ENCODE measurements around the gene PPM1H. TPM values are rescaled to one million over a fixed set of nuclear protein-coding genes. Genes with fewer than 3 reads are reported as not detected.
A peak's percentile ranks its signal among the peaks of the same experiment; 100 is the strongest.

PPM1H gene
- total RNA-seq, 4 donors from 2014 or later = 1.1 to 2.4 (median 1.7) TPM

- TF ChIP-seq POLR2A (IDR thresholded peaks at IDR 0.05) = no peak
- WGBS, 2 donors = 88 to 93% methylated on average over 6 of the region's 6 CpGs
- intact Hi-C loops (cut with DNase I; ENCODE audit: low total_unique reads) = no loop called here
- no peak overlapping the region for H3K4me3 ChIP-seq (ENCODE audit: low read depth, poor library complexity, severe bottlenecking)
- DNase-seq (ENCODE audit: low spot score in 2 of 2) = peak in 1 of 2 donors; percentile 18
Measured at GRCh38 chr12:62689042-62689839, 245.7 kb downstream of the PPM1H start.

- peak in 1 of 2 donors; percentile 48 for DNase-seq (ENCODE audit: low spot score in 2 of 2)
- TF ChIP-seq POLR2A (IDR thresholded peaks at IDR 0.05) (no peak), CTCF (IDR thresholded peaks at IDR 0.05) (no peak)
- H3K4me3 ChIP-seq (ENCODE audit: low read depth, poor library complexity, severe bottlenecking) = no peak overlapping the region
- WGBS, 2 donors = 57 to 61% methylated on average over 3 of the region's 3 CpGs
- intact Hi-C loops (cut with DNase I; ENCODE audit: low total_unique reads) = no loop called here
Measured at GRCh38 chr12:62686938-62687337, 248.0 kb downstream of the PPM1H start.

- intact Hi-C loops (cut with DNase I; ENCODE audit: low total_unique reads) = no loop called here
- peak; percentile 71 to 96 for DNase-seq (ENCODE audit: low spot score in 2 of 2)
- H3K4me3 ChIP-seq (ENCODE audit: low read depth, poor library complexity, severe bottlenecking) = no peak overlapping the region
- TF ChIP-seq POLR2A (IDR thresholded peaks at IDR 0.05) (no peak), CTCF (IDR thresholded peaks at IDR 0.05) (no peak)
- 56 to 60% methylated on average over 7 of the region's 7 CpGs for WGBS, 2 donors
Measured at GRCh38 chr12:62684570-62685295, 250.2 kb downstream of the PPM1H start.

- intact Hi-C loops (cut with DNase I; ENCODE audit: low total_unique reads) = no loop called here
- peak; percentile 72 to 90 for DNase-seq (ENCODE audit: low spot score in 2 of 2)
- WGBS, 2 donors = 19 to 27% methylated on average over 7 of the region's 7 CpGs
- TF ChIP-seq POLR2A (IDR thresholded peaks at IDR 0.05) (no peak), CTCF (IDR thresholded peaks at IDR 0.05) (no peak)
- H3K4me3 ChIP-seq (ENCODE audit: low read depth, poor library complexity, severe bottlenecking) = no peak overlapping the region
Measured at GRCh38 chr12:62683776-62684569, 251.0 kb downstream of the PPM1H start.

GRCh38 chr12:62681306-62681705, 253.6 kb downstream of the PPM1H start:
- peak in 1 of 2 donors; percentile 28 for DNase-seq (ENCODE audit: low spot score in 2 of 2)
- no peak for TF ChIP-seq POLR2A (IDR thresholded peaks at IDR 0.05)
- no peak for TF ChIP-seq CTCF (IDR thresholded peaks at IDR 0.05)
- WGBS, 2 donors = 92 to 95% methylated on average over 4 of the region's 4 CpGs
- intact Hi-C loops (cut with DNase I; ENCODE audit: low total_unique reads) = no loop called here
- no peak overlapping the region for H3K4me3 ChIP-seq (ENCODE audit: low read depth, poor library complexity, severe bottlenecking)

- H3K4me3 ChIP-seq (ENCODE audit: low read depth, poor library complexity, severe bottlenecking) = no peak overlapping the region
- DNase-seq (ENCODE audit: low spot score in 2 of 2) = peak in 1 of 2 donors; percentile 13
- intact Hi-C loops (cut with DNase I; ENCODE audit: low total_unique reads) = no loop called here
- WGBS, 2 donors = 77 to 84% methylated on average over 3 of the region's 3 CpGs
- TF ChIP-seq POLR2A (IDR thresholded peaks at IDR 0.05) (no peak), CTCF (IDR thresholded peaks at IDR 0.05) (no peak)
Measured at GRCh38 chr12:62679608-62680007, 255.3 kb downstream of the PPM1H start.

Data from lower leg skin (tissue), 4 donors.